IMR-90 (cell line): Measurements from ENCODE around the gene GDF3. TPM values are rescaled to one million over a fixed set of nuclear protein-coding genes. Genes with fewer than 3 reads are reported as not detected.

Experiments used
- ATAC-seq: fragments of 200-7000 bp; cut with Tn5 transposase; 2 replicates; pipeline ENCODE4 v1.9.1; 2020; ENCODE audit warnings: low read depth, mild to moderate bottlenecking, moderate library complexity
- BruUV-seq: library from RNA; stranded (reverse); fragments of 400-500 nt; replicated peaks from 2 replicates; lab custom pipeline; 2021; lab: Mats Ljungman, UMichigan
- CTCF ChIA-PET: fragments of 300-600 bp; formaldehyde crosslinking; extraction: SDS; loops from one replicate; lab custom pipeline; 2021; ENCODE audit warnings: antibody characterized with exemption; lab: Yijun Ruan, JAX
- POLR2A ChIA-PET: fragments of 300-600 bp; sonication (Branson Sonifier 250); formaldehyde crosslinking; loops from one replicate; lab custom pipeline; 2022; ENCODE audit warnings: antibody characterized with exemption; ENCODE audit not compliant: unreplicated experiment; lab: Charles Lee
- DNase-seq: peaks from one replicate; pipeline ENCODE4 v3.0.0; 2013
- H2AFZ ChIP-seq: replicated peaks from 2 replicates; pipeline ENCODE3; 2013; ENCODE audit warnings: low read length, mild to moderate bottlenecking; ENCODE audit not compliant: poor library complexity
- H2AK5ac ChIP-seq: 2 replicates; pipeline ENCODE4 v1.6.1; 2013; ENCODE audit warnings: low read depth, low read length, inconsistent platforms
- H2AK9ac ChIP-seq: replicated peaks from 2 replicates; pipeline ENCODE3; 2013; ENCODE audit warnings: mild to moderate bottlenecking, low read depth, low read length, moderate library complexity; ENCODE audit not compliant: poor library complexity
- H2BK120ac ChIP-seq: 2 replicates; pipeline ENCODE4 v1.6.1; 2013; ENCODE audit warnings: low read depth, low read length, inconsistent platforms
- H2BK15ac ChIP-seq: 3 replicates; pipeline ENCODE4 v1.6.1; 2013; ENCODE audit warnings: low read depth, low read length, inconsistent platforms
- H2BK20ac ChIP-seq: 2 replicates; pipeline ENCODE4 v1.6.1; 2013; ENCODE audit warnings: low read depth, mild to moderate bottlenecking, inconsistent platforms, low read length, moderate library complexity
- H2BK5ac ChIP-seq: 2 replicates; pipeline ENCODE4 v1.6.1; 2013; ENCODE audit warnings: mild to moderate bottlenecking, low read depth, low read length, inconsistent platforms; ENCODE audit not compliant: poor library complexity, severe bottlenecking
- H3K14ac ChIP-seq: replicated peaks from 2 replicates; pipeline ENCODE4 v1.6.1; 2013; ENCODE audit warnings: low read depth, low read length, inconsistent platforms
- H3K18ac ChIP-seq: 2 replicates; pipeline ENCODE4 v1.6.1; 2013; ENCODE audit warnings: low read depth, low read length, control low read depth
- H3K23ac ChIP-seq: 2 replicates; pipeline ENCODE4 v1.6.1; 2013; ENCODE audit warnings: low read depth, low read length, inconsistent platforms
- H3K27ac ChIP-seq: 2 replicates; pipeline ENCODE4 v1.5.1; 2013; ENCODE audit warnings: mild to moderate bottlenecking, control low read depth, low read length; ENCODE audit not compliant: insufficient read depth
- H3K27me3 ChIP-seq: 2 replicates; pipeline ENCODE4 v1.6.1; 2013; ENCODE audit warnings: low read length; ENCODE audit not compliant: control insufficient read depth, insufficient read depth
- H3K36me3 ChIP-seq: 2 replicates; pipeline ENCODE4 v1.6.1; 2013; ENCODE audit warnings: low read length, mixed read lengths; ENCODE audit not compliant: control insufficient read depth, insufficient read depth
- H3K4ac ChIP-seq: 2 replicates; pipeline ENCODE4 v1.6.1; 2013; ENCODE audit warnings: low read depth, low read length, inconsistent platforms
- H3K4me1 ChIP-seq: 2 replicates; pipeline ENCODE4 v1.6.1; 2013; ENCODE audit warnings: low read length, mixed read lengths; ENCODE audit not compliant: control insufficient read depth, insufficient read depth
- H3K4me2 ChIP-seq: 2 replicates; pipeline ENCODE4 v1.6.1; 2013; ENCODE audit warnings: low read depth, mild to moderate bottlenecking, control low read depth, low read length, moderate library complexity
- H3K4me3 ChIP-seq: 2 replicates; pipeline ENCODE4 v1.5.1; 2013; ENCODE audit warnings: low read depth, mild to moderate bottlenecking, control low read depth, low read length, moderate library complexity; ENCODE audit not compliant: insufficient read depth
- H3K56ac ChIP-seq: 2 replicates; pipeline ENCODE4 v1.6.1; 2013; ENCODE audit warnings: low read length, inconsistent platforms; ENCODE audit not compliant: insufficient read depth; ENCODE audit errors: extremely low read depth
- H3K79me1 ChIP-seq, 2 experiments: 2 replicates each; pipeline ENCODE4 v1.6.1; 2013; ENCODE audit warnings: low read length in 2 of 2, inconsistent platforms in 1 of 2, low read depth in 1 of 2
- H3K9ac ChIP-seq: 2 replicates; pipeline ENCODE4 v1.6.1; 2013; ENCODE audit warnings: low read depth, low read length, control low read depth
- H3K9me1 ChIP-seq: 2 replicates; pipeline ENCODE4 v1.6.1; 2013; ENCODE audit warnings: low read length, inconsistent platforms; ENCODE audit not compliant: insufficient read depth
- H3K9me3 ChIP-seq: 2 replicates; pipeline ENCODE4 v1.6.1; 2013; ENCODE audit warnings: low read length; ENCODE audit not compliant: control insufficient read depth, insufficient read depth
- H4K20me1 ChIP-seq: 2 replicates; pipeline ENCODE4 v1.6.1; 2013; ENCODE audit warnings: low read length, inconsistent platforms; ENCODE audit not compliant: insufficient read depth
- H4K5ac ChIP-seq: 2 replicates; pipeline ENCODE4 v1.6.1; 2013; ENCODE audit warnings: mild to moderate bottlenecking, low read depth, low read length, control low read depth
- H4K8ac ChIP-seq, 2 experiments: 2 replicates each; pipeline ENCODE4 v1.6.1; 2013; ENCODE audit warnings: low read depth in 2 of 2, low read length in 2 of 2, control low read depth in 1 of 2, inconsistent platforms in 1 of 2
- H4K91ac ChIP-seq: 2 replicates; pipeline ENCODE4 v1.6.1; 2013; ENCODE audit warnings: low read depth, low read length, inconsistent platforms; ENCODE audit not compliant: insufficient read depth
- CEBPB ChIP-seq: IDR thresholded peaks from 2 replicates; pipeline ENCODE4 v1.6.1; 2012; ENCODE audit warnings: low read depth, low read length, improper control_type of control experiment
- CHD1 ChIP-seq: IDR thresholded peaks from 2 replicates; pipeline ENCODE4 v1.6.1; 2012; ENCODE audit warnings: low read depth, low read length, improper control_type of control experiment
- ELK1 ChIP-seq: fragments of 150-350 bp; IDR thresholded peaks from 2 replicates; pipeline ENCODE4 v1.6.1; 2016; ENCODE audit warnings: low read depth, mild to moderate bottlenecking, low read length, moderate library complexity, borderline replicate concordance
- FOS ChIP-seq: fragments of 150-350 bp; IDR thresholded peaks from 2 replicates; pipeline ENCODE4 v1.6.1; 2016; ENCODE audit warnings: low read depth, low read length
- MAFK ChIP-seq: IDR thresholded peaks from 2 replicates; pipeline ENCODE4 v1.6.1; 2012; ENCODE audit warnings: low read depth, low read length, improper control_type of control experiment
- MAZ ChIP-seq: IDR thresholded peaks from 2 replicates; pipeline ENCODE4 v1.6.1; 2012; ENCODE audit warnings: low read depth, mild to moderate bottlenecking, low read length, improper control_type of control experiment, moderate library complexity, borderline replicate concordance
- MXI1 ChIP-seq: IDR thresholded peaks from 2 replicates; pipeline ENCODE4 v1.6.1; 2012; ENCODE audit warnings: low read depth, mild to moderate bottlenecking, low read length, moderate library complexity, borderline replicate concordance
- NFE2L2 ChIP-seq: fragments of 150-350 bp; IDR thresholded peaks from 2 replicates; pipeline ENCODE4 v1.6.1; 2016; ENCODE audit warnings: low read depth, mild to moderate bottlenecking, low read length
- POLR2A ChIP-seq: IDR thresholded peaks from 2 replicates; pipeline ENCODE4 v1.6.1; 2012; ENCODE audit warnings: mild to moderate bottlenecking, low read depth, low read length
- RAD21 ChIP-seq: IDR thresholded peaks from 2 replicates; pipeline ENCODE4 v1.6.1; 2012; ENCODE audit warnings: low read length, improper control_type of control experiment
- RCOR1 ChIP-seq: IDR thresholded peaks from 2 replicates; pipeline ENCODE4 v1.6.1; 2012; ENCODE audit warnings: mild to moderate bottlenecking, low read length, improper control_type of control experiment; ENCODE audit not compliant: insufficient replicate concordance
- RFX5 ChIP-seq: IDR thresholded peaks from 2 replicates; pipeline ENCODE4 v1.8.0; 2012; ENCODE audit warnings: low read depth, mild to moderate bottlenecking, low read length, moderate library complexity
- SMC3 ChIP-seq: fragments of 150-350 bp; IDR thresholded peaks from 2 replicates; pipeline ENCODE4 v1.6.1; 2016; ENCODE audit warnings: low read depth, mild to moderate bottlenecking, antibody characterized with exemption, low read length, moderate library complexity
- WGBS, 2 experiments: methylation state at CpG; one replicate each; pipeline versions ENCODE4 v1.1.5 to v1.1.7; 2013; ENCODE audit warnings: missing lambda C conversion rate in 2 of 2; ENCODE audit not compliant: insufficient read length in 1 of 2; ENCODE audit errors: extremely low coverage in 2 of 2; 5-methylcytosine and 5-hydroxymethylcytosine counted together
- dilution Hi-C: fragments of 300-500 bp; cut with HindIII; formaldehyde crosslinking; loops from one replicate; pipeline ENCODE4 v1.14.3; 2018; ENCODE audit warnings: low sequenced_read_pairs; ENCODE audit not compliant: unreplicated experiment
- in situ Hi-C: fragments of 300-500 bp; cut with MboI; formaldehyde crosslinking; loops from 3 replicates; pipeline ENCODE4 v1.14.3; 2019; ENCODE audit warnings: low sequenced_read_pairs, inconsistent platforms, mixed read lengths
- intact Hi-C: fragments of 100-400 bp; cut with micrococcal nuclease; formaldehyde crosslinking; loops from 2 replicates; pipeline ENCODE4 v1.10.0; 2022
- polyA plus RNA-seq, 3 experiments: library from polyadenylated mRNA; depleted of rRNA; stranded (reverse); fragments of >200 nt; gene quantifications; 2 replicates each; pipeline ENCODE4 v1.2.3, GENCODE V29; 2012; ENCODE audit warnings: low replicate concordance in 1 of 3
- total RNA-seq: library from RNA; depleted of rRNA; stranded (reverse); fragments of >200 nt; gene quantifications from 2 replicates; pipeline ENCODE4 v1.2.3, GENCODE V29; 2012

The GDF3 gene
- total and polyA plus RNA-seq, 2 of the 4 experiments (the other 2 are of a cell fraction): not detected

DNA sequence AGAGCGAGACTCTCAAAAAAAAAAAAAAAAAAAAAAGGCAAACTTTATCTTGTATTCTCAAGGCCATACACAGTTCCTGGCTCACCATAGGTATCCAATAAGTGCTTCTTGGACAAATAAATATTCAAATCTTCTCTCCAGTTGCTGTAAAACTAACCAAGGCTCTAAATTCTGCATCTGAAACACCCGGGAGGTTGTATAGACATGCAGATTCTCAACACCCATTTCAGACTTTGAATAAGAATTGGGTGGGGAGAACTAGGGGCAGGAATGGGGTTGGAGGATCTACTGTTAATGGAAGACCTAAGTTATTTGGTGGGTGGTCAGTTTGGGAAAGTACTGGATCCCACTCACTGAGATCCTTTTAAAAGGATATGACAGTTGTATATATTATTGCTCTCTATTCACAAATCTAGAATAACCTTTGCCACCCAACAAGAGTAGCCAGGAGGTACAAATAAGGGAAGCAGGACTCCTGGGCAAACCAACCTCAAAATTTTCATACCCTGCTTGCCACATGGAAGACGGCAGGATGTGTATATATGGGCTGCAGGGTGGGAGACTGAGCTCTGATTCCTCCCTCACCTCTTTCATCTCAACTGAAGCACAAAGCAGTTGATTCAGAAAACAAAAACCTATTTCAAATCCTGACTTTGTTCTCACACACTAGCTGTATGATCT is 879 bp downstream of the GDF3 start:
- dilution Hi-C loops: no loop called here
- Histone ChIP-seq H4K8ac (no peak overlapping the region), H3K9ac (no peak overlapping the region), H3K18ac (no peak overlapping the region), H3K56ac (no peak overlapping the region), H2AK5ac (no peak overlapping the region), H2AK9ac (no peak overlapping the region), H3K79me1 (no peaks in the 10 kb centered on the region), H3K23ac (no peak overlapping the region), H3K36me3 (no peaks in the 10 kb centered on the region), H3K9me3 (peaks cover 9% of the 10 kb centered on the region; the same call in 1 of the 2 replicates), H4K5ac (no peak overlapping the region), H2BK5ac (no peak overlapping the region), H3K4me2 (no peak overlapping the region), H3K27me3 (no peaks in the 10 kb centered on the region), H2BK15ac (no peak overlapping the region), H2BK120ac (no peak overlapping the region), H3K9me1 (no peaks in the 10 kb centered on the region), H3K14ac (no peak overlapping the region), H3K4me1 (no peaks in the 10 kb centered on the region), H4K91ac (no peak overlapping the region), H2BK20ac (no peak overlapping the region), H3K27ac (no peak overlapping the region), H3K4me3 (no peak overlapping the region), H4K20me1 (no peaks in the 10 kb centered on the region), H3K4ac (no peak overlapping the region), H2AFZ (no peak overlapping the region)
- WGBS, 2 experiments: no CpG with 5 or more reads among the region's 3 CpGs
- ATAC-seq (no peak), DNase-seq (no peak)
- POLR2A ChIA-PET: no interaction called here
- CTCF ChIA-PET: interaction anchor here (0.6 kb wide), 1 partner anchor 32 kb away, joined by 6 read pairs; no protein-coding TSS in a partner anchor
- intact Hi-C loops: no loop called here
- in situ Hi-C loops: no loop called here
- BruUV-seq: no TSS peak
- no peak for TF ChIP-seq MAZ
- no peak for TF ChIP-seq MXI1
- TF ChIP-seq RCOR1: no peak
- TF ChIP-seq ELK1: no peak
- TF ChIP-seq NFE2L2: no peak
- TF ChIP-seq SMC3: no peak
- TF ChIP-seq MAFK: no peak
- TF ChIP-seq RAD21: no peak
- TF ChIP-seq CHD1: no peak
- no peak for TF ChIP-seq CEBPB
- TF ChIP-seq FOS: no peak
- TF ChIP-seq POLR2A: no peak
- TF ChIP-seq RFX5: no peak
